ENCODE measurements around the gene TNFRSF12A.

GRCh38 chr16:2971985-2972784 is 48.0 kb upstream of the TNFRSF12A start:
- TF ChIP-seq POLR2A (IDR thresholded peaks at IDR 0.05), result no peak
- no peak for TF ChIP-seq CTCF (IDR thresholded peaks at IDR 0.05)
